Suppressor macrophage treated with lipopolysaccharide for 1 hour (primary cell): ENCODE data around the gene GALNT18.

ENCODE experiments used
- DNase-seq, 3 donors: peaks; one replicate each; pipeline ENCODE4 v3.0.0-alpha.2; 2020 to 2022

Gene GALNT18

DNA sequence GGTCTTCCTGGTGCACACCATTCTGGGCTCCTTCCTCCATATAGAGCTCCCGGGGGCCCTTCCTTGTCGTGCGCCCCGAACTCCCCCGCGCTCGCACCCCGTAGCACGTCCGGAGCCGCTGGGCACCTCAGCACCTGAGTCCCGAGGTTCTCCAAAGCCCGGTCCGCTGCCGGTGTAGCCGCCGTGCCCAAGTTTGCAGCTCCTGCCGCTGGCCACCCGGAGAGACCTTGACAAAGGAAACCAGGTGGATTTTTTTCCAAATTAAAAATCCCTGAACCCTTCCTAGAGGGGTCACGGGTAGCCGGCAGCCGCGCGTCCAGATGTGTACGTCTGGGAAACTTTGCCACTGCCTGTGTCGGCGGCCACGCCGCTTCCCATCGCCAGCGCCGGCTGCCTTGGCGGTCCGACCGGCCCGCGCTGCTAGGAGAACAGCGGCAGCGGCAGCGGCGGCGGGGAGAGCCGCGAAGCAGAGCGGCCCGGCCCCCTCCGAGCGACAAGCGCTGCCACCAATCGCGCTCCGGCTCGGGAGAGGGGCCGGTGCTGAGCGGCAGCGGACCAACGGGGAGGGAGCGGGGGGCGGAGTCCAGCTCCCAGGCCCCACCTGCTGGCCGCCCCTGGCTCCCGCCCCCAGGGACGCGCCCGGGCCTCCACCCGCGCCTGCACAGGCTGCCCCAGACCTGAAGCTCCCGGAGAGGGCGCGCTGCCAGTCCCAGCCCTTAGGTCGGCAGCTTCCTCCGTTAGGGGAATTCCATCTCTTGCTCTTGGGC lies at the start of gene GALNT18:
Gene GALNT18, minus strand, starts transcription at position 433 of the 767 bp plus-strand sequence.
- DNase-seq: peak; percentile 88 to 96 (median 93)

DNA sequence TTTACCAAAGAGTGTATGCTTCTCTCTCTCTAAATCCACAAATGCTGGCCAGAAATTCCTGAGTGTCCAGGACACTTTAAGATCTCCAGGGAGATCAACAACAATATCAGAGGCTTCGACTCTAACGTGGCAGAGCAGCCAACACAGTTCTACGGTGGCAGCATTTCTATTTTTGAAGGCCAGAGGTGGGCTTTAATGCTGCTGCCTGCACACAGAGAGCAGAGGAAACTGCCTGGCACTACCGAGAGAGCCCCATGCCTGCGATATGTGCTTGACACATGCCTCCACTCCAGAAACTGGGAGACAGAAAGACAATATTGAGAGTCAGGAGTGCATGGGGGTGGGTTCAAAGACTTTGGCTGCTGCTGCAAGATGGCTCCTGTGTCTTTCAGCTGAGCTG lies 48.8 kb upstream of the GALNT18 start:
- no peak for DNase-seq

DNA sequence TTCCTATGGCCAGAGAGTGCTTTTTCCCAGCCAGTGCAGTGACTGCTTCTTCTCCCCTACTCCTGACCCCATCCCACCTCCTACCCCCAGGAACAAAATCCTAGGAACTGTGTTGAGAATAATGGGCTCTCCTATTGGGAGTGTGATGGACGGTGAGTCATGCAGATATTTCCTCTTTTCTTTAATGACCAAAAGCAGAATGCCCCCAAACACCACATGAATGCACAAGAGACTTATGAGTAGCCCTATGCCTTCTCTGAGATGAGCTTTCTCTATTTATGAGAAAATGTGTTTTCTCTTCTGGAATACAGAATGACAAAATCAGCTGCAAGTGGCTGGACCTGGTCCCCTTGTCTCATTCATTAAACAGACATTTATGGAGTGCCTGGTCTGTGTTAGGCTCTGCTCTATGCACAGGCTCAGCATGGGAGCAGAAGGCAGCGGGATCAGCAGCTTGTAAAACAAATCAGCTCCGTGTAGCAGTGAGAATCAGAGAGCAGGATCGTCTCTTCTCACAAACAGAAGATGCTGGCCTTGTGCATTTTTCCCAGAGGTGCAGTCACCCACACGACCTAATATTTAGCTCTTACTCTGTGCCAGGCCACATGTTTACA lies 47.5 kb upstream of the GALNT18 start:
- peak; percentile 28 to 61 (median 40) for DNase-seq

DNA sequence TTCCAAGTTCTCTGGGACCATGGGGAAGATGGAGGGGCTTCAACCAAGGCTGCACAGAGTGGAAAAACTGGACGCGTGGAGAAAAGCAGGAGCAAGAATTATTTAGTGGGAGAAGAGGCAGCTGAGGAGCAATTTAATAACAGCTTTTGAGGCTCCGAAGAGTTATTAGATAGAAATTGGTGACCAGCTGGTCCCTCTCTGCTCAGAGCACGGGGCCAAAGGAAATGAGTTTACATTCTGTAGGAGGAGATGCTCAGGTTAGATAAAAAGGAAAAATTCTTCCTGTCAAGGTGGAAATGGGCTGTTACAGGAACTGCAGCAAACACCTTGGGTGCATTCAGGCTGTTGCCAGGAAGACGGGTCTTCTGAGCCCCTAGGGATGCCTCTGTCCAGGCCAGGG lies 47.0 kb upstream of the GALNT18 start:
- DNase-seq: no peak

DNA sequence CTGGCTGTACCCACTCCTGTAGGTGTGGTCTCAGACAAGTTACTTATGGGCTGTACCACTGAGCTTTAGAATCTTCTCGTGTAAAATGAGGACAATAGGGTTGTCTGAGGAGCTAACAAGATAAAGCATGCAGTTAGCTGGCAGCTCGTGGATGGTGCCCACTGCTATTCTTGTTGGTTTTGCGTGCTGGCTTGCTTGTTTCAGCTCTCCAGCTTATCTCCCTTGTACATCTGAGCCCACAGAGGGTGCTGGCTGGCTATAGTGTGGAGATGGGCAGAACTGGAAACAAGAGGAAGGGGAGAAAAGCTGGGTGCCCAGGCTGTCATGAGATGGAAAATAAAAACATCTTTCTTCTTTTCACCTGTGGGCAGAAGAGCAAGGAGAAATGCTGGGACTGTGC lies 46.5 kb upstream of the GALNT18 start:
- DNase-seq: no peak

DNA sequence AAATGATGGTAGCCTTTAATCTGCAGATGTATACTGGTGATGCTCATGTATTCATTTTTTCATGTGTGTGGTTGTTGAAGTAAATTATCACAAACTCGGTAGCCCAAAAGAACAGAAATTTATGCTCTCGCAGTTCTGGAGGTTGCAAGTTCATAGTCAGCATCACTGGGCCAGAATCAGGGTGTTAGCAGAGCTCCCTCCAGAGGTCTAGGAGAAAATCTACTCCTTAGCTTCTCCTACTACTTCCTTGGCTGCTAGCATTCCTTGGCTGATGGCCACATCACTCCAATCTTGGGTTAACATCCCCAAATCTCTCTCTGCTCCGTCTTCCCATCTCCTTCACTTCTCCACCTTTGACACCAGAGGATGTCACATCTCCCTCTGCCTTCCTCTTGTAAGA lies 45.3 kb upstream of the GALNT18 start:
- peak in 1 of 3 donors; percentile 8 for DNase-seq

DNA sequence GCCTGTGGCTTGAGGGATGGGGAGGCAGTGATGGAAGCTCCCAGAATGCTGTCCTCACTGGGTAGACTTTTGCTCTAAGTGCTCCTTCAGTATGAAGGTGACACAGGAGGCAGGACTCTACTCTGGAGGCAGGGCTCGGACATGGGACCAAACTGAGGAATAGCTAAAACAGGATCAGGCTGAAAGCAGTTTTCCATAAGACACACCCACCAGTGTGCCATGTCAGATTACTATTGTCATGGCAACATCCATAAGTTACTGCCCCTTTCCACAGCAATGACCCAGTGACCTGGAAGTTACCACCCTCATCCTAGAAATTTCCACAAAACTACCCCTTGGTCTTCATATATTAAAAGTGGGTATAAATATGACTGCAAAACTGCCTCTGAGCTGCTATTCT lies 43.6 kb upstream of the GALNT18 start:
- DNase-seq: no peak

DNA sequence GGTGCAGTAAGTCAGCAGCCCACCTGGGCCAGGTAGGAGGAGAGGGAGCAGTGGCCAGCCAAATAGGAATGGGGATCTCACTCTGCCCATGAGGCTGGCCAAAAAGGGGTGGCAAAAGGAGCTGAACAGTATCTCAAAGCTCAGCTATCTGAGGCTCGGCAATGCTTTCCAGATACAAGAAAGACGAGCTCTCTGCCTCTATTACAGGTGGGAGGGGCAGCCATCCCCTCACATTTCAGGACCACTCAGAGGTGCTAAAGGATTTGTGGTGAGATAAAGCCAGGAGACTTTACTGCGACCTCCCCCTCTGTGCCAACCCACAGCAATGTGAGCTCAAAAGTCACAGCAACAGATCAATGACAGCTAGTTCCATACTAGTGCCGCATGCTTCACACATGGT lies 42.1 kb upstream of the GALNT18 start:
- DNase-seq: no peak

DNA sequence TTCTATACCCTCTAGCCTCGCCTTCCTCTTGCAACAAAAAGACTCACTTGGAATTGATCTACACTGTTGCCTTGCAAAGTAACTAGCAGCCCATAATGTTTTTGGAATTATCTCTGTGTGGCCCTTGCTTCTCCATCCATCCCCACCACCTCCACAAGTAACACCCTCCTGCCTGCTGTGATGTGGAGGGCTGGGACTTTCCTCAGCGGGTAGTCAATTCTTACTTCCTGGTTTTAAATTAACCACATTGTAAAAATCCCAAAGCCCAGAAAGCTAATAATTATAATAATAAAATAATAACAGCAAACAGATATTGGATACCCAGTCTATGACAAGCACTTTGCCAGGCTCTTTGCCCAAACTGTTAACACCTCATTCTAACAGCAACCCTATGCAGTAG lies 40.8 kb upstream of the GALNT18 start:
- peak in 2 of 3 donors; percentile 11 to 14 for DNase-seq

DNA sequence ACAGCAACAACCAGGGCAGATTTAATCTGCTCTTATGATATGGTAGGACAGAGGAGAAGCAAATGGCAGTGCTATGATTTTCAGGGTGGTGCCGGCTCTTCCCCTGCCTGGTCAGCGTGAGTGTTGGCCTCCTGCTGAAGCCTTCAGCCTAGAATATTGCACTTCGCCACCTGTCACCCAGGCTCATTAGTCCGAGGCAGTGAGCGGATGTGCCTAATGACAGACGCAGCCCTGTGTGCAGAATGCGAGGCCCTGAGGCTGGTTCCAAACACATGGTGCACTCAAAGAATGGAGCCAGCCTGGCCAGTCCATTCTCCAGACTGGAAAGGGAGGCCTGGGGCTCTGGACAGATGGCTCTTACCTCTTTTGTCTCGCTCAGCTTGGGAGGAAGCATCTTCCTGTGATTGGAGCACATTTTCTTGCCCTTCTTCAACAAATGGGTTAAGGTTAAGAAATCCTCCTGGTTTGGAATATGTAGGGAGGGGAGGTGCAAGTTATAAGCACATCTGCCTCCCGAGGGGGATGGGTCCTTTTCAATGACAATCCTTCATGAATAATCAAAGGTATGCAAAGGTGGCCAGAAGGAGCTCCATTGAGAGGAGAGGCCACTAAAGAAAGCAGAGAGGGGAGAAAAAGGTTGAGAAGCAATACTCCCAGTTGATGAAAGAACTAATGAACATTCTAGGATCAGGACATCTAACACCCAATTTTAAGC lies 39.7 kb upstream of the GALNT18 start:
- no peak for DNase-seq

DNA sequence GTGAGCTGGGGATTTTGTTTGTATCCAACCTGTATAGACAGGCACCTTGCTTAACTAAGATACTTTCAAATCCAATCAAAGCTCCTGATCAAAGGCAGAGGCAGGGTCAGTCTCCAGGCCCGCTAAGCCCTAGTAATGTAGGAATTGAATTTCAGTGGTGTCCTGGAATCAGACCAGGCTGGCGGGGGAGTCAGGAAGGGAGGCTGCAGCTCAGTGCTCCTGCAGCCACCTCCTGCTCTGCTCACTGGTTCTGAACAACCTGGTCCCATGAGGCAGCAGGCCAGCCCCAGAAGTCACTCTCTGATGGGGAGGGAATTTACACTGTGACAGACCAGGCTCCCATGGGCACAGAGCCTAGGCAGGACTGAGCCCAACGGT lies 38.5 kb upstream of the GALNT18 start:
- DNase-seq: no peak

DNA sequence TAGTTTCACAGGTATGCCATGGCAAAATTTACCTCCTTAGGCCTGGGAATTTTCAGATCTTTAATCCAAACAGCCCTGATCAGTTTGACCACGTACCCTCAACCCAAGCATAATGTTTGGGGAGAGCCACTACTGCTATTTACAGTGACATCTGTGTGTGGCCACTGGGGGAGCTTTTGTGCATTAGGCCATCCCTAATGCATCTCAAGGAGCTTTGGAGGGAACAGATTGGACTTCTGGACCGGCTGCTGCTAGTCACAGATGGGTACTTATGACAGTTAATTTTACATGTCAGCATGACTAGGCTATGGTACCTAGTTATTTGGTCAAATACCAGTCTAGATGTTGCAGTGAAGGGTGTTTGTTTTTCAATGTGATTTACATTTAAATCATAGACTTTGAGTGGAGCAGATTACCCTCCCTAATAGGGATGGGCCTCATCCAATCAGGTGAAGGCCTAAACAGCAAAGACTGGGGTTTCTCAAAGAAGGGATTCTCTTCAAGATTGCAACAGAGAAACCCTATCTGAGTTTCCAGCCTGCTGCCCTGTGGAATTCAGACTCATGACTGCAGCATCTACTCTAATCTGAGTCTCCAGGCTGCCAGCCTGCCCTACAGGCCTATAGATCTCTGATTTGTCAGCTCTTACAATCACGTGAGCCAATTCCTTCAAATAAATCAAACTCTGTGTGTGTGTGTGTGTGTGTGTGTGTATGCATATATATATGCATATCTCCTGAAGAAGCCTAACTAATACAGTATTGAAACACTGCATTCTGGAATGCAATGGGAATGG lies 38.0 kb upstream of the GALNT18 start:
- DNase-seq: no peak

DNA sequence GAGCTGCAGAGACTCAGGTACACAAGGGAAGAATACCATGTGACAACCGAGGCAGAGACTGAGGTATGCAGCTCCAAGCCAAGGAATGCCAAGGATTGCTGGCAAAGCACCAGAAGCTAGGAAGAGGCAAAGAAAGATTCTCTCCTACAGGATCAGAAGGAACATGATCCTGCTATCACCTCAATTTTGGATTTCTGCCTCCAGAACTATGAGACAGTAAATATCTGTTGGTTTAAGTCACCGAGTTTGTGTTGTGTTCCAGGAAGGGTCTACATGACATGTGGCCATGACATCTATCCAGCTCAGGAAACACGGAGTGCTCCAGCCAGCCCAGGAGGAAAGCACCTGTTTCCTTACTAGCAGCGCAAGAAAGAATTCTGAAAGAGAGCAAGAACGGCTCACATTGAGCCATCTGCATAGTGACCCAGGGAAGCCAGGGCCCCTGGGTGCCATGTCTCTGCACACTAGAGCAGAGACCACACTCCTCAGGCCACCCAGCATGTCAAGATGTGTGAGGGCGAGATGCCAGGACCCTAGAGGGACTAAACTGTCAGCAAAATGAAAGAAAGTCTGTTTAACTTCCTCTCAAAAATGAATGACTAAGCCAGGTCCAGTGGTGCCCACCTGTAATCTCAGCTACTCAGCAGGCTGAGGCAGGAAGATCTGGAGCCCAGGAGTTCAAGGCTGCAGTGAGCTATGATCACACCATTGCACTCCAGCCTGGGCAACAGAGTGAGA lies 35.6 kb upstream of the GALNT18 start:
- no peak for DNase-seq

DNA sequence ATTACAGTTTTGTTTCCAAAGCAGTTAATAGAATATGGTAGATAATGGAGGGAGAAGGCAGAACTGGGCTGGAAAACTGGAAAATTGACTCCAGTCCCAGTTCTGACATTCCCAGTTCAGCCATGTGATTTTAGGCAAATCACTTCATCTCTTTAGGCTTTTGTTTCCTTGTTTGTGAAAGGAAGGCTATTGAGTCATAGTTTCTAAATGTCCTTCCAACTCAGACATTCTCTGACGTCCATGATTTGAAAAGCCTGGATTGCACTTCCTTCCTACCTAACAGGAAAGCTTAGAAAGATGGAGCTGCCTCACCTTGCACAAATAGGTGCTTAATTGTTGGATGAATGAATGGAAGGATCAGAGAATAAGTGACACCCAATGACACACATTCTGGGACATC lies 19.8 kb upstream of the GALNT18 start:
- no peak for DNase-seq

DNA sequence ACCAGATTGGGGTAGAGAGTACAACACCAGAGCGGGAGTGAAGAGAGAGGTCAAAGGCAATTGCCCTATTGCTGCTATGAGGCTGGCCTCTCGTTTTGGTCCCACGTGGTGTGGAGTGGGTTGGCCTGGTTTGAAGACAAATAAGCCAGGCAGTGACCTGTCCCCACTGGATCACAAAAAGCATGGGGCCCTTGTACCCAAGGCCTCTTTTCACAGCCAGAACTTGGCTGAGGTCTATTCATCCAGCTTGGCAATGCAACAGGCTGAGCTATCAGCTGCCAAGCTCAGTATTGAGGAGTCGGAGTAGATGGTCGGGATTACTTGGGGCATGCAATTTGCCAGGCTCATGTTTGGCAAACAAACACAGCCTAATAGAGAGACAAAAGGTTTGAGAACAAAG lies 19.2 kb upstream of the GALNT18 start:
- DNase-seq: no peak

DNA sequence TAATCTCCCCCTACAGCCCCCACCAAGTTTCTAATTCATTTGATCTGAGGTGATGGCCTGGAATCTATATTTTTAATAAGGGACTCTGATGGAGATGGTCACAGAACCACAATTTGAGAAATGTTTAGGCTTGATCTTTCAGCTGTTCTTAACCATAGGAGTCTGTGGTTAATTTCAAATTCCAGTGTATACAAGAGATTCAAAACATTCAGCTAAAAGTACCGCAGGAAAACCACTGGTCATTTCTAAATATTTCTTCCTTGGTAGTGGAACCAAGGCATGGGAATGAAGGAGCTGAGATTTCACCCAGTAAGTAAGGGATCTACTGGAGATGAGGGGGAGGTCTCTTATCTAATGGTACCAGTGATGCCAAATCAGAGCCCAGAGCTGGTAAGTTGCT lies 18.3 kb upstream of the GALNT18 start:
- no peak for DNase-seq

DNA sequence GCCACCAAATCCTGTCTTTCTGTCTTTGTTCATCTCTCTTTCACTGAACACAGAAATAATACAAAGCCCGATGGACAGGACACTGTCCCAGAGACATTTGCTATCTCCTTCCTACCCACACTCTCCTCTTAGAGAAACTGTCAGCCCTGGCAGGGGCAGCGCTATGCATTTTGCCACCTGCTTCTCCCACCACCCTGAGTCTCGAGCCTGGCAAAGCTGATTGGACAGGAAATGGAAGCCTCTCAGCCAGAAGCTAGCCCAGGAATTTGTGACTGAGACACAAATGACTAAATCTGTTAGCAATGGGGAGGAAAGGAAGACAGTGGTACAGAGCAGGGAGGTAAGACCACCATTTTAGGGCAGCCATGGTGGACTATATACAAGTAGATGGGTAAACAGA lies 14.9 kb upstream of the GALNT18 start:
- no peak for DNase-seq

DNA sequence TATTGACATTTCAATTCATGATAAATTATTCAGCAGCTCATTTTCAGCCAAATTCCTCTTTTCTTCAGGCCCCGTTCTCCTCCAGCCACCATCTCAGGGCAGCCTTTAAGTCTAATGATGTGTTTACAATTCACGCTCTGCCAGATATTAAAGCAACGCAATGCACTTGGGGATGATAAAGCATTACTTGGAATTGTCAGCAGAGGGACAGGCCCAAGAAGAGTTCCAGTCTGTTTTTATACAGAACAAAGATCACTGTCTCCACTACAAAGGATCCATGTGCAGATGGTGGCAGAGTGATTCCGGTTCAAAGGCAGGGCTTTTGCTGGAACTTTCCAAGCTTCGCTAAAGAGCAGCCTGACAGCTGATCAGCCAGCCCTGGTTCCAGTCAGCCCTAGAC lies 13.6 kb upstream of the GALNT18 start:
- no peak for DNase-seq

DNA sequence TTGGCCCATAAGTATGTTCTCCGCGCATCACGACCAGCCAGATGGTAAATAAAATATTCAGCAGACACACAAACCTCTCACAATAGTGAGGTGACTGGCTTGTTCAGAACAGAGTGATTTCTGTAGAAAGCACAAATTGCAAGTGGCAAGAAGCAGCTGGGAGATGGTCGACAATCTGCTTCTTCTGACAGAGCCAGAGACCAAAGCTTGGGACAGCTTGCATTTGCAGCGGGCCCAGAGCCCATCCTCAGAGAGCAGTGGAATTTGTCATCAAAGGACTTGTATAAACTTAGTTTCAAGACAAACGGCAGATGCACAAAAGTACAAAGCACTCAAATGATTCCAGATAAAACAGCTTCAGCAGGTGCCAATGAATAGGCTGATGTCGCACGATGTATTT lies 7.6 kb upstream of the GALNT18 start:
- no peak for DNase-seq

DNA sequence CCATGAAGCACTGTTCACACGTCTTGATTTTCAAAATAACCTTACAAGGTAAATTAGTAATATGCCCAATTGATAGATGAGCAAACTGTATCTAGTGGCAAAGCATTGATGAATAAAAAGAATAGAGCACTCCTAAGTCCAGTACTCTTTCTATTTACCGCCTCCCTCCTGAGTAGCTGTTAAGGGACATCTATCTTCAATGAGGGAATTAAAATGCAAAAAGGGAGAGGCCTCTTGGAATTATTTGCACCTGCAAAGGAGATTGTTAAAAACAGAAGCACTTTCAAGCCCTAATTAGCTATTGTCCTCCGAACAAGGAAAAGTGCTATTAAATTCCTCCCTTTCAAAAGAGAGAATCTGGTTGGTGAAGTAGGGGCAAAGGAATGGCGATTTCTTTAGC lies 6.8 kb upstream of the GALNT18 start:
- DNase-seq: no peak

DNA sequence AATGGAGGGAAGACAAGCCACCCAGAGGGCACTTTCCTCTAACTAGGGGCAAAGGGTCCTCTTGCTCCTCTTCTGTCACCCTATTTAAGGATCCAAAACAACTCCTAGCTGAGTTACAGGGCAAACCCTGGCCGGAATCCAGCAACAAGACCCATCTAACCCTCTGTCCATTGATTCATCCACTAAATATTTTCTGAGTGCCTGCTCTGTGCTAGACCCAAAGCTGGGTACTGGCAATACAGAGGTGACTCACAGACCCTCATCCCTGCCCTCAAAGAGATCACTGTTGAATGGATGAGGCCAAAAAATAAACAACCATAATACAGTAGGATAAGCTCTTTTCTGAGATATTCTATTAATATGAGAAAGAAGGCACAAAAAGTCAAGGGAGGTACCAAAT lies 4.3 kb upstream of the GALNT18 start:
- DNase-seq: no peak

DNA sequence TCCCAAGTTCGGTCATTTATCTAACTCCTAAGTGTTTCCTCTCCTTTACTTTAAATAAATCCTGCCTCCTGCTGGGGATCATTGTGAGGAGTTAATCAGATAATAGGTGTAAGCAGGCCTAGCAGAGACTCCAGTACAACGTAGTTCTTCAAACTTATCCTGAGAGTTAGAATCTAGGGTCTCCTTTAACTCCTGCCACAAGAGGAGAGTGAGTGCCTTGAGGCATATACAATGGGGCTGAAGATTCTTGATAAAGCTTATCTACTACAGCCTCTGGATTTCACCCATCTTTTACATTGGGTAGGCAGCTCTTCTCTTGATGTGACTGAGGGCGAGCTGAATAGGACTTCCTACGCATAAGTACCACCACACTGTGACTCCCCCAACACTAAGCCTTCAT lies 3.1 kb upstream of the GALNT18 start:
- DNase-seq: no peak

DNA sequence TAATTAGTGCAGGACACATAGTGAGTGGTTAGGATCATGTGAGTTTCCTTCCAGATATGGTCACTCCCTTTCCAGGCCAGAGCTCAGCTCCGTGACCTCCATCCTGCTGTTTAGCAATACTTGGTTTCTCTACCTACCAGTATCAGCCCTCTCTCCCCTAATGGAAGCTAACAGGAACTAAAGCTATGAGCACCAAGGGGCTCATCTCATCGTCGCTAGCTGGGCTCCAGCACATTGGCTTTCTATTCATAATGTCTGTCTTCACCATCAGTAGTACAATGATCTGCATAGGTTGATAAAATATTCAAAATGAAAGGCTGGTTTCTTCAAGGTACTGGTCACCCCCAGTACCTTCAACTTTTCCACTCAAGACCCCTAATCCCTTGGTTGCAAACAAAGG lies 2.4 kb upstream of the GALNT18 start:
- no peak for DNase-seq
